GM20431 (cell line): ENCODE measurements around the gene RALY.

Source experiments
- in situ Hi-C: fragments of 300-500 bp; cut with MseI, MboI; formaldehyde crosslinking; loops from one replicate; pipeline ENCODE4 v1.15.0; 2020; ENCODE audit warnings: low sequenced_read_pairs; ENCODE audit not compliant: unreplicated experiment

RALY gene

DNA sequence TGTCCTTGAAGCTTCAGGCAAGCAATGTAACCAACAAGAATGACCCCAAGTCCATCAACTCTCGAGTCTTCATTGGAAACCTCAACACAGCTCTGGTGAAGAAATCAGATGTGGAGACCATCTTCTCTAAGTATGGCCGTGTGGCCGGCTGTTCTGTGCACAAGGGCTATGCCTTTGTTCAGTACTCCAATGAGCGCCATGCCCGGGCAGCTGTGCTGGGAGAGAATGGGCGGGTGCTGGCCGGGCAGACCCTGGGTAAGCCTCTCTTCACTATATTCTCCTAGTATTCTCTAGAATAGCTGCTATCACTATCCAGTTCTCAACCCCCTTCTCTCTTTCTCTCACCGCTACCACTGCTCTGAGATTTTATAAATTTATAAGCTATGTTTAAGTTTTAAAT lies 78.4 kb downstream of the RALY start:
- in situ Hi-C loops: no loop called here

DNA sequence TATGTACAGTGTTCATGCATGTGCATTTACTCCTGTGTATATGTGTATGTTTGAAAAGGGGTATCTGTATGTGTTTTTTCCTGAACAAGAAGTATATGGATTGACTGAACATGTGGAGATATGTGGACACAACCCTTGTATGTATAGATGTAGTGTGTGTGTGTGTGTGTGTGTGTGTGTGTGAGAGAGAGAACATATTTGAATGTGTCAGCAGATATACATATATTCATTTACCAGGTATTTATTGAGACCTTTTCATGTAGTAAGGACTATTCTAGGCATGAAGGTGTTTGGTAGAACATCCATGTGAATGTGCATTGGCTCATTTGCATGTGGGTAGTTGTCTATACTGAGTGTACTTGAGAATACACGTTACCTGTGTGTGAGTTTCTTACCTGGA lies 79.1 kb downstream of the RALY start:
- in situ Hi-C loops: no loop called here

DNA sequence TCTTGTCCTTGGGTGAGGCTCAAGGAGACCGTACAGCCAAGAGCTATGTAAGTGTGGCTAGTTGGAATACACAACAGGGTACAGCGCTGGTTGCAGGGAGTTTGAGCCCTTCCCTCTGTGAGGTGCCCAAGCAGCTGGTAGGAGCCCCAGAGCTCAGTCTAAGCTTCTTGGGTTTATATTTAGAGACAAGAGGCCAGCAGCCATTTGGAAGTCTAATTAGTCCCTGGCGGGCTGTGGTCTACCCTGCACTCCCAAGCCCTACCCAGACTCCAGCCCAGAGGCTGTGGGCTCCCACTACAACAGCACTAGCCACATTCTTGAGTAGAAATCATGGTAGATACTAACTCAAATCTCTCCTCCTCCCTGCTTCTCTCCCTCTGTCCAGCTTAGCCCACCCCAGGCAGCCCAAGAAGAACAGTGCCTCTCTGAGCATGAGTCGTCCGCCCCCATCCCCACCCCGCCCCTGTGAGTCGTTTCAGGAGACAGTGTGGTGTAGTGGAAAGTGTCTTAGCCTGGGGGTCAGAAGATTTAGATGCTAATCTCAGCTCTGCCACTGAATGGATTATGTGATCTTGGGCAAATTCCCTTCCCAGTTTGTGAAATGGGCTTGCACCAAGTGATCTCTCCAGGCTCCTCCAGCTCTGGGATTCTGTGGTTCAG lies 80.5 kb downstream of the RALY start:
- in situ Hi-C loops: no loop called here

- in situ Hi-C loops: no loop called here
These were observed 81.9 kb downstream of the RALY start for GRCh38 chr20:34075647-34076046.

GRCh38 chr20:34076952-34077351 lies 83.2 kb downstream of the RALY start:
- in situ Hi-C loops: no loop called here

GRCh38 chr20:34078540-34078939 lies 84.8 kb downstream of the RALY start:
- in situ Hi-C loops: no loop called here

GRCh38 chr20:34079818-34080217 lies 86.1 kb downstream of the RALY start:
- in situ Hi-C loops: no loop called here

GRCh38 chr20:34082232-34082887 lies 88.6 kb downstream of the RALY start:
- in situ Hi-C loops: no loop called here

DNA sequence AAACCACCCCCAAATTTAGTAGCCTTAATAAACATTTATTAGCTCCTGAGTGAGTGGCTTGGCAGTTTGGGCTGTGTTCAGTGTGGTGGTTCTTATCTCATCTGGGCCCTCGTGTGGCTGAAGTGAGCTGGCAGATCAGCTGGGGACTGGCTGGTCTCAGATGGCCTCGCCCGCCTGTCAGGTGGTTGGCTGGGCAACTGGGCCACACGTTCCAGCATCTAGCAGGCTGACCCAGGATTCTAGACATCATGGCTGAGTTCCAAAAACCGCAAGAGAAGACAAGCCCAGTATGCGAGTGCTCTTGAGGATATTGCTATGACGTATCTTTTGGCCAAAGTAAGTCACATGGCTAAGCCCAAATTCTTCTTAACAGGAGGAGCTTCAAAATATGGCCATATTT lies 89.4 kb downstream of the RALY start:
- in situ Hi-C loops: no loop called here

GRCh38 chr20:34083781-34084180 lies 90.1 kb downstream of the RALY start:
- in situ Hi-C loops: no loop called here

DNA sequence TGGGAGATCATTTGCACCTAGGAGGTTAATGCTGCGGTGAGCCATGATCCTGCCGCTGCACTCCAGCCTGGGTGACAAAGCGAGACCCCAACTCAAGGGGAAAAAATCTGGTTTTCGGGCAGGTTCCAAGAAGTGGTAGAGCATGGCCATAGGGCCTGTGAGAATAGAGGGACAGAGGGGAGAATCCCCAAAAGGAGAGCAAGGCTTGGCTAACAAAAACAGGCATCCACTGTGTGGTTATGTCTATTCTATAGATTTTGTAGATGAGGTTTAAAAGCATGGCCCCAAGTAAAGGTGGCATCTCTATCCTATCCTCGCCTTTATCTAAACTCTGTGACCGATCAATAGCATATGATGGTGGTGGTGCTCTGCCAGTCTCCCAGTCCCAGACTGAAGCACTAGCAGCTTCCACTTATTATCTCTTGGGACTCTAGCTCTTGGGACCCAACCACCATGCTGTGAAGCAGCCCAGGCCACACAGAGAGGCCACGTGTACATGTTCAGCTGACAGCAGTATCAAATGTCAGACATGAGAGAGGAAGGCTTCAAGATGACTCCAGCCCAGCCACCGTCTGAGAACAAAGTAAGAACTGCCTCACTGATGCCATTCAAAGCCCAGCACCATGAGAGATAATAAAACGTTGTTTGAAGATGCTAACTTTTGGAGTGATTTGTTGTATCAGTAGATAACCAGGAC lies 90.7 kb downstream of the RALY start:
- in situ Hi-C loops: no loop called here

GRCh38 chr20:34085544-34086040 lies 91.9 kb downstream of the RALY start:
- in situ Hi-C loops: no loop called here

- in situ Hi-C loops: no loop called here
These were observed 94.8 kb downstream of the RALY start for GRCh38 chr20:34088305-34089174.

- in situ Hi-C loops: no loop called here
These were observed 95.4 kb downstream of the RALY start for GRCh38 chr20:34089175-34089479.

DNA sequence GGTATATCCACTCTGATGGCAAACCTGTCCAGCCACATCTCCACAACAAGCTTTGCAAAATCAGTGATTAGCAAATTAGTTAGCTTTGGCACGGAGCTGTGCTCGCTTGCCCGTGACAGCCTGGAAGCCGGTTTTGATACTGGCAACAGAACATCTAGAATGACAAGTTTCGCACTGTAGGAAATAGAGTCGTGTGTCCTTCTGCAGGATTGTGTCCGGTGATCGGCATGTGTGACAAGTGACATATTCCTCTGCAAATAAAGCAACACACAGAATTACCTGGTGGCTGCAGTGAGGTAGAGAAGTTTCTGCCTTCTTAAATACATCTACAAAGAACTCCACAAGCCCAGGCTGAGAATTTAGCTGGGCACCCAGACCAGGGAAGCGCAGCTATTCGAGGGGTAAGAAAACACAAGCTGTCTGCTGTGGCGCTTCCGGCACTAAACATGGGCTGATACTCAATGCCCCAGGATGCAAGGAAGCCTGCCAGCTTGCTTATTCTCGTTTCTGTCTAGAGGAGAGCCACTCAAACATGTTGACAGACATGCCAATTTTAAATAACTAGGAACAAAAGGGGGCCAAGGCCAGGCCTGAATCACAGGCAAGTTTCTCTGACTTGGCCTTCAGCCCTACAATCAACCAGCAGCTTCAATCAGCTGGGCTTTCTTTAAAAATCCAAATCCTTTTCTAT lies 96.1 kb downstream of the RALY start:
- in situ Hi-C loops: no loop called here

GRCh38 chr20:34090645-34091044 lies 96.9 kb downstream of the RALY start:
- in situ Hi-C loops: no loop called here

GRCh38 chr20:34091637-34092200 lies 98.0 kb downstream of the RALY start:
- in situ Hi-C loops: no loop called here

GRCh38 chr20:34093895-34094294 lies 100.2 kb downstream of the RALY start:
- in situ Hi-C loops: no loop called here

DNA sequence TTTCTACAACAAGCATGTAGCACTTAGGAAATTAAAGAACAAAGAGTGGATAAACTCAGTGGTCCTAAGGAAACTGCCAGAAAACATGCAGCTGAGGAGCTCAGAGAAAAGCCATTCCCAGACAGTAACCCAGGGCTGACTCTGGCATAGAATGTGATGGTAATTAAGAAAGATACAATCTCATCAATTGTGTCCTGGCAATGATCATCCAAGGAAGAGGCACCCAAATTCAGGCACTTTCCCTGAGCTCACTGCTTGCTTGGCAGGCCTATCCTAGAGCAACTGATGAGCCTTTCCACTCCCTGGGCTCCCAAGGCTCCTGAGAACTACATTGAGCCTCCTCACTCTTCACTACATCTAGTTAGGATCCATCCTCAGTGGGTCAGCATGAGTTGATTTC lies 102.1 kb downstream of the RALY start:
- in situ Hi-C loops: no loop called here
